ENCODE measurements around the gene SRSF3. TPM values are rescaled to one million over a fixed set of nuclear protein-coding genes. Genes with fewer than 3 reads are reported as not detected.
"Not testable (repeated sequence)": the region's sequence is repeated elsewhere in the genome, so short reads cannot be mapped to it uniquely, and the experiment has no call there.

Gene SRSF3
- polyA plus RNA-seq, 3 donors = 637 to 661 (median 654) TPM

DNA sequence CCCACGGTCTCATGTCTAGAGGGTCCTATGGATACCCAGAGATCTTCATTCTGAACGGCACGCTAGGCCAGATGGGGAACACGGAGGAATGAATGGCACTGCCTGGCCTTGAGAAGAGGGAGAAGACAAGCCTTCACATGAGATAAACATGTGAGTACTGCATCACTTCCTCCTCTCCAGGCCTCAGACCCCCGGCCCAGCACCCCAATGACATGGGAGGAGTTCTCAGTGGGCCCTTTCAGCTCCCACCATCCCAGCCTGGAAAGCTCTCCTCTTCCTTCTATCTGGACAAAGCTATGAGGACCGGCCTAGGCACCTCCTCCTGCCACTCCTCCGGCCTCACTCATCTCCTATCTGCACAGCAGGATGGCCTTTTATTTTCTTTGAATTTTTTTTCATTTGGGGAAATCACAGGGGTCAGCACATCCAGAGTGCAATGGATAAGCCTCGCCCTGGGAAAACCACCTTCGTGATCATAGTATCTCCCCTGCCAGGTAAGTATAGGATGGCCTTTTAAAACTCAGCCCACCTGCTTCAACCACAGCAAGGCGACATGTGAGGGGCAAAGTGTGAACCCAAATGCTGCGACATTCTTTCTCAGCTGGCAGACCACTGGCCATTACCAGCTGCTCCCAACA, 45.1 kb downstream of the SRSF3 start:
- no peak for DNase-seq (ENCODE audit: low read depth in 3 of 3, low spot score in 2 of 3)

DNA sequence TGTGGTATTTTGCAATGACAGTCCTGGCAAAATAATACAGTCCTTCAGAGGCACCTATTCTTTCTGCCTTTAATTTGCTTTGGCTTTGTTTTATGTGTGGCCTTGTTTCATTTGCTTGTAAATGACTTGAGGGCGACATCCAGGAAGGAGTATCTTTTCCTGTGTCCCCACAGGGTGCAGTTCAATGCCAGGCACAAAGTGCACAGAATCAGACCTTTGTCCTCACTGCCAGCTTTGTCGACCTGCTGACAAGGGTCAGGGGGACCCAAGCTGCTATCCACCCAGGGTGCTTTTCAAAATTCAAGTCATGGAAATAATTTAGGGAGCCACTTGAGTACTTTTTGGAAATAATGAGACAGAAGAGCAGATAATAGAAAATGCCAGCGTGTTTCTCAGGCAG, 47.4 kb downstream of the SRSF3 start:
- no peak for DNase-seq (ENCODE audit: low read depth in 3 of 3, low spot score in 2 of 3)

- DNase-seq (ENCODE audit: low read depth in 3 of 3, low spot score in 2 of 3) = no peak
Measured at GRCh38 chr6:36642913-36643817, 49.0 kb downstream of the SRSF3 start.

- no peak for DNase-seq (ENCODE audit: low read depth in 3 of 3, low spot score in 2 of 3)
Measured at GRCh38 chr6:36643977-36644376, 49.8 kb downstream of the SRSF3 start.

GRCh38 chr6:36649086-36649485, 54.9 kb downstream of the SRSF3 start:
- no peak for DNase-seq (ENCODE audit: low read depth in 3 of 3, low spot score in 2 of 3)

DNA sequence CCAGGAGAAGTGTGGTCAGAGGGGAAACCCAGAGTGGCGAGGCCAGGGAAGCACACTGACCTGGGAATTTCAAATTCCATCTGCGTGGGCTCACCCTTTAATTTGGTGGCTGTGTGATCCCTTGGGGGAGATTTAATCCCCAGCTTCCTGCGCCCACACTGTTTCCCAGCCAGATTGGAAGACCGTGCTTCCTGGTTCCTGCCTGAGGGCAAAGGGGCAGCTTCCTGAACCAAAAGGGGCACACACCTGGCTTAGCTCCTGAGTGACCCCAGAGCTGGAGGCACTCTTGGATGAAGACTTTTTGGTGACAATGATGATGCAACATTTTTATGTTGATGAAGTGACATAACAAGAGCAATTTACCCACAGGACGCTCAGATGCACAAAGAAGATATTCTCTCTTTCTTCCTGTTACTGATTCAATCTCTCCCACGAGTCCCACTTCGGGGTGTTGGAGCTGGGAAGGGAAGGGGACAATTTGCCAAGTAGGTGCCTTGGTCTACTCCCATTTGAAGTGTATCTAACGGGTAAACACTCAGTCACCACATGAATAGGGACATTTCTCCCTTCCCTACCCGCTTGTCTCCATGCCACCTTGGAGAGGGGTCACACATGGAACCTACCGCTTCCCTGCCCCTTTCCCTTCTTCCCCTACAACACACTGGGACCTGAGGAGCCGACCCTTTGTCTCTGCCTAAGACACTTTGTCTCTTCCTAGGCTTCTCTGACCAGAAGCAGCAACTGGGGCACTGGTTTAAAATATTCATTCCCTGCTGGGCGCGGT, 55.7 kb downstream of the SRSF3 start:
- DNase-seq (ENCODE audit: low read depth in 3 of 3, low spot score in 2 of 3) = no peak

DNA sequence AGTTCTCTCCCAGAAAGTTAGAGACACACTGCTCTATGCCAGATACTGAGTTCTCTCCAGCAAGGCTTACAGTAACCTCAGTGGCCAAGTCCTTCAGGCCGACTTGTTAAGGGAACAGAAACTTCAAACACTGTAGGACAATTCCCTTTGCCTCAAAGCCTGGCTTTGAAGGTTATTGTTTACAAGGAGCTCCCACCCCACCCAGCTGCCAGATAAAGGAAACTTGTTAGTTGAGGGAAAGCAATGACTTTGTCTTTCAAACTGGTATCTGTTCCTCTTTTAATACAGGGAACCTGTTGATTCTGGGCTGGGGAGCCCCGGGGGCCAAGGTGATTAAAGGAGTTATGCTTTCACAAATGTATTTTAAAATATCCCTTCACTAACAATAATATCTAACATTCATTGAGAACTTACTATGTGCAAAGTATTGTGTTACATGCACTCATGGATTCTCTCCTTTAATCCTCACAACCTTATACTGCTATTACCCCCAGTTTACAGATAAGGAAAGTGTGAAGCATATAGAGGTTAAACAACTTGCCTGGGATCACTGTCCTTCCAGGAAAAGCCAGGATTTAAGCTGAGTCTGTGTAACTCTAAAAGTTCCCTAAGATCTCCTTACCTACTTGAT, 56.8 kb downstream of the SRSF3 start:
- DNase-seq (ENCODE audit: low read depth in 3 of 3, low spot score in 2 of 3) = no peak

GRCh38 chr6:36651659-36652379, 57.7 kb downstream of the SRSF3 start:
- no peak for DNase-seq (ENCODE audit: low read depth in 3 of 3, low spot score in 2 of 3)

- not testable (repeated sequence) for DNase-seq (ENCODE audit: low read depth in 3 of 3, low spot score in 2 of 3)
Measured at GRCh38 chr6:36654469-36654868, 60.3 kb downstream of the SRSF3 start.

Other genes with a start within 250 kb of the SRSF3 start
- under 1 TPM in 2 of 3 donors, not detected in 1; 0.08 to 0.11 TPM for gene ETV7, start 206.7 kb upstream of the SRSF3 start, polyA plus RNA-seq (ENCODE audit: insufficient read length in 3 of 3)
- under 1 TPM in 1 of 3 donors, not detected in 2; 0.10 TPM for gene PXT1, start 151.5 kb upstream of the SRSF3 start, polyA plus RNA-seq (ENCODE audit: insufficient read length in 3 of 3)
- gene KCTD20, start 151.4 kb upstream of the SRSF3 start, polyA plus RNA-seq (ENCODE audit: insufficient read length in 3 of 3) = 10 to 100 TPM; 51.1 to 53.0 (median 52.0) TPM
- gene STK38, start 46.9 kb upstream of the SRSF3 start, polyA plus RNA-seq (ENCODE audit: insufficient read length in 3 of 3) = 10 to 100 TPM; 47.4 to 54.7 (median 48.5) TPM
- 10 to 100 TPM in 1 of 3 donors, 1 to 10 TPM in 2; 6.9 to 13.1 (median 8.5) TPM for gene CDKN1A, start 84.4 kb downstream of the SRSF3 start, polyA plus RNA-seq (ENCODE audit: insufficient read length in 3 of 3)
- gene RAB44, start 103.5 kb downstream of the SRSF3 start, polyA plus RNA-seq (ENCODE audit: insufficient read length in 3 of 3) = under 1 TPM; 0.03 to 0.04 (median 0.04) TPM
- gene CPNE5, start 245.1 kb downstream of the SRSF3 start, polyA plus RNA-seq (ENCODE audit: insufficient read length in 3 of 3) = 10 to 100 TPM; 10.1 to 12.4 (median 11.1) TPM

Measured in right renal cortex interstitium (tissue), 3 donors.